Eye (tissue), 1 donor: ENCODE measurements around the gene ZP2.
"Not testable (repeated sequence)": the region's sequence is repeated elsewhere in the genome, so short reads cannot be mapped to it uniquely, and the experiment has no call there.

ENCODE experiments used
- DNase-seq: peaks from one replicate; pipeline ENCODE4 v3.0.0-alpha.2; 2015

Gene ZP2

DNA sequence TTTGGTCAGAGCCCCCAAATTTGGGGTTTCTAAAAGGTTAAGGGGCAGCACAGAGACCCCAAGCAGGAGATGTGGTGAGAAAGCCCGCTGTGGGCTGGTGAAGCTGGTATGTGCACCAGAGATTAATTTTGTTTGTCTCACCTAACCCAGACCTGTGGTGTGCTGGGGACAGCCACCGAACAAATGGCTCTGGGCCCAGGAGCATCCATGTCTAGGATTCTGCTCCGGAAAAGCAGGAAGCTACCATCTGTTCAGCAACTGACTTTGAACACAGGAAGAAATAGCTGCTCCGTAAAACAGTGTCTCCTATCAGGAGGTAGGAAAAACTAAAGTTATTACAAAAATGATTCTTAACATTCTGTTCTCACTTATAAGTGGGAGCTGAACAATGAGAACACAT is 2.7 kb upstream of the ZP2 start:
- no peak for DNase-seq

DNA sequence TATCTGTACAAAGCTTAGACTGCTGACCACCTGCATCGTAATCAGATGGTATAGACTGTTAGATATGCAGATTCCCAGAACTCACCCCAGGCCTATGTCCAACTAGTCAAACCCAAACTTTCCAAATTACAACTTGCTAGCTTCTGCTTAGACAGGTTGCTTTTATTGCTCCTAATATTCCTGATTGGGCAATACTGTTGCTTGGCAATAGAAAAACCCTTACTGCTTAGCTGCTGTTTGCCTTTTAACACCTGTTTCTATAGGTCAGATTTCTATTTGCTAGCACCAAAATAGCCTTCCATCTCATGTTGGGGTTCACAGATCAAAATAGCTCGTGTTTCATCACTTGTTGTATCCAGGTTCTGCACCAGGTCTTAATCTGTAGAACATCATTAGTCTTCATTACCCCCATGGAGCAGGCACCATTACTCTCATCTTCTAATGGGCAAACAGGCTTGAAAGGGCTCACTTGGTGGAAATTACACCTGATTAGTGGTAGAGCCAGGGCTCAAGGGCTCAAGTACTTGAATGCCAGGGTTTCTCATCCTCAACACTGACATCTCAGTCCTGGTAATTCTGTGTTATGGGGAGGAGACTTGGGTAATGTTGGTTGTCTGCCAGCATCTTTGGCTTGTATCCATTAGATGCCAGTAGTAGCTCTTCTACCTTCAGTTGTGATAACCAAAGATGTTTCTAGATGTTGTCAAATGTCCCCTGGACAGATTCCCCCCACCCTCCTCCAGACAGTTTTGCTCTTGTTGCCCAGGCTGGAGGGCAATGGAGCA is 2.7 kb downstream of the ZP2 start:
- no peak for DNase-seq

DNA sequence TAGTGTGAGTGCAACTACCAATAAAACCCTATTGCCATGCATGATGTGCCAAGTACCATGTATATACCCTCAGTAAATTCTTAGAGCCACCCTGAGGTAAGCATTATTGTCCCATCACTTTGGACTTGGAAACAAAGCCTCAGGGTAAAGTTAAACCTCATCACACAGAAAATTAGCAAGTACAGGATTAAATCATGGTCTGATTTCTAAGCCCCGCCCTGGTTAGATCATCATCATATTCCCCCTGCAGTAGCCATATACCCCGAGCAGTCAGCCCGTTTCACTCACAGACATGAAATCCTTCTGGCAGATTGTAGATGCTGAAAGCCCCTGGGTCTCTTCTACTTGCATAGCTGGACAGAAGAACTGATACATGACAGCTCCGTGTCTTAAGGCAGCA is 4.8 kb downstream of the ZP2 start:
- no peak for DNase-seq

GRCh38 chr16:21205303-21205702 is 6.1 kb downstream of the ZP2 start:
- no peak for DNase-seq

DNA sequence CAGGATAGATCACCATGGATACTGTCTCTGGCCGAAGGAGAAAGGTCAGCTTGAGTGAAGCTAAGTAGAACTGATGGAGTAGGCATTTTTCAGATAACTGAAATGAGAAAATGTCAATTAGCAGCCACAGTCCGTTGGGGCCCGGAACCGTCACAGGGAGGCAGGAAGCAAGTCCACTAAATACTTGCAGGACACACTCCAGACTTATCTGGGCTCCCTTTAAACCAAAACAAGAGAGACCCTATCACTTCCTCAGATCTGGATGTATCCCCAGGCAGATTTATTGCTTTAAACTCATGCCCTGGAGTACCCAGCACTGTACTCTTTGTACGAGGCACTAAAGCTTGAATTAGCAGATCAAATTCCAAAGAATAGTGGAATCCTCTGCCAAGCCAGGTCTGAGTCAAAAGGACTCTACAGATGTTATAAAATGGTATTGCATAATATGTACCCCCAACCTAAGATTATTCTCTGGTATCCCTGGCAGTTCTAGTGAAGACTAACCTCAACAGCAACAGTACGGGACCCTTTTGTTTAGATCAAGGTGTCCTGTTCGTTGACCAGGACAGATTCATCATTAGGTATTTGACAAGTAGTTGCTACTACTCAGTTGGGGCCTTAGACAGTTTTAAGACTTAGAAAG is 8.1 kb downstream of the ZP2 start:
- peak; percentile 69 for DNase-seq

- DNase-seq, result no peak
These were observed 11.7 kb downstream of the ZP2 start for GRCh38 chr16:21199607-21200218.

DNA sequence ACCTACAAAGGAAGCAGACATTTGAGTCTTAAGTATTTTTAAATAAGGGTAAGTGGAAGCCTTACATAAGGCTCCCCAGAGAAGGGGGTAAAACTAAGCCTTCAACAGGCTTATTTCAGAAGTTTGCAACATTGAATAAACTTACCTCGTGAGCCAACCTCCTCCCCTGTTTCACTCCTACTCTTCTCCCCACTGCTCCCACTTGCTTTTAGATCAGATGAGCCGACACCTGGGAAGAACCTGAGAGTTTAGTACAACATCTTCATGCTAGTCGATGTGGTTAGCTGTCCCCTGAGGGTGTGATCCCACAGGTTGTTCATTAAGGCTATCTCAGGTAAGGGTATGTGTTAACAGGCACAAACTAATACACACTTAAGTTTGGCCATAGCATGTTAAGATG is 13.8 kb downstream of the ZP2 start:
- DNase-seq, result no peak

- no peak for DNase-seq
These were observed 14.3 kb downstream of the ZP2 start for GRCh38 chr16:21197112-21197511.

- not testable (repeated sequence) for DNase-seq
These were observed 16.0 kb downstream of the ZP2 start for GRCh38 chr16:21195330-21195729.

- peak; percentile 29 for DNase-seq
These were observed 16.5 kb downstream of the ZP2 start for GRCh38 chr16:21194771-21195301.

DNA sequence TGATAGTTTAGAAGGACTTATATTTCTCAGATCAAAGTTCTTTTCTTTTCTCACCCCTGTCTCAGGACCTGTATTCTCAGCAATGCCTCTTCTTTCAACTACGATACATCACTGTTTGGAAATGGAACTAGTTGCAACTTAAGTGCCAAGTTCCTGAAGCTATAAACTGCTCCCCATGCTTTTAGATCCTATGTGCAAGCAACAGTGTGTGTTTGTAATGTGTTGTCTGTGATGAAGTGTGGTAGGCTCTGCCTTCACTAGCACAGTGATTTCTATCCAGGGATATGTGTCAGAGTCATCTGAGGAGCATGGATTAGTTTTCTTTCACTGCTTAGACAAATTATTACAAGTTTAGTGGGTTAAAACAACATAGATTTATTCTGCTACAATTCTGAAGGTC is 18.4 kb downstream of the ZP2 start:
- no peak for DNase-seq

DNA sequence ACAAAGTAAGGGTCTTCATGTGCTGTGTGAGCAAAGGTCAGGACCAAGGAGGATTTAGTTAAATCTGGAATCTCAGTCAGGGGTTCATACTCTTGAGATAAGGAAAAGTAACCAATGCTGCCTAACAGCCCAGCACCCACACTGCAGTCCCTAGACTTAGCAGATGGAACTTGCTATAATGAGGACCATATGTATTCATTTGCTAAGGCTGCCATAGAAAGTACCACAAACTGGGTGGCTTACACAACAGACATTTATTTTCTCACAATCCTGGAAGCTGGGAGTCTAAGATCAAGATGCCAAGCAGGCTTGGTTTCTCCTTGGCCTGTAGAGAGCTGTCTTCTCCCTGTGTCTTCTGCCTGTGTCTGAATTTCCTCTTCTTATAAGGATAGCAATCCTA is 20.8 kb downstream of the ZP2 start:
- peak; percentile 6 for DNase-seq

DNA sequence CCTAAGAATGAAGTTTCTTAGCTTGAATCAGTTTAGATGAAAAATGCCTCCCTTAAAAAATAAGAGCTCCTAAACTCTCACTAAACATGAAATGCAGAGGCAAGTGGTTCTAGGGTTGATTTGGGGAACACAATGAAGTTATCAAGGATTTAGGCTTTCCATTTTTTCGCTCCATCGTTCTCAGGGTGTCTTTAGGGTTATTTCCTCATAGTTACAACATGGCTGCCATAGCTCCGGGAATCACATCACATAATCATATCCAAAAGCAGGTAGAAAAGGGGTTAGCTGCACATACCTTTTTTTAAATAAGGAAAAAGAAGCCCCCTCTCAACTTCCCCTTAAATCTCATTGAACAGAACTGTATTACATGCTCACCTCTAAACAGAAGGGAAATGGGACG is 21.4 kb downstream of the ZP2 start:
- no peak for DNase-seq

- DNase-seq, result no peak
These were observed 22.1 kb downstream of the ZP2 start for GRCh38 chr16:21189311-21189710.

- no peak for DNase-seq
These were observed 25.1 kb downstream of the ZP2 start for GRCh38 chr16:21186326-21186691.

GRCh38 chr16:21185659-21186325 is 25.6 kb downstream of the ZP2 start:
- DNase-seq, result no peak

- no peak for DNase-seq
These were observed 26.5 kb downstream of the ZP2 start for GRCh38 chr16:21184834-21185233.

DNA sequence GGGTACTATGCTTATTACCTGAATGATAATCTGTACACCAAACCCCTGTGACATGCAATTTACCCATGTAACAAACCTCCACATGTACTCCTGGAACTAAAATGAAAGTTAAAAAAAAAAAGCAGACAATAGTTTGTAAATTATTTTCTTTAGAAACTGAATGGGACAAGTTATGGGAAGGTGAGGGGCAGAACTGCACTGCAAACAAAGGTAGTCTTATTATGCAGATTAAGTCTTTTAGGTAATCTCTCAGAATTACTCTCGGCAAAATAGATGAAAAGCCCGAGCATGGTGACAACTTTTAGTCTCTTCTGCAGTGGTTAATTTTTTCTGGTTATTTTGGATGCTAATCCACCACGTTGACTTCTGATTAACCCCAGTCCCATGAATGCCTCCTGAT is 27.4 kb downstream of the ZP2 start:
- no peak for DNase-seq

DNA sequence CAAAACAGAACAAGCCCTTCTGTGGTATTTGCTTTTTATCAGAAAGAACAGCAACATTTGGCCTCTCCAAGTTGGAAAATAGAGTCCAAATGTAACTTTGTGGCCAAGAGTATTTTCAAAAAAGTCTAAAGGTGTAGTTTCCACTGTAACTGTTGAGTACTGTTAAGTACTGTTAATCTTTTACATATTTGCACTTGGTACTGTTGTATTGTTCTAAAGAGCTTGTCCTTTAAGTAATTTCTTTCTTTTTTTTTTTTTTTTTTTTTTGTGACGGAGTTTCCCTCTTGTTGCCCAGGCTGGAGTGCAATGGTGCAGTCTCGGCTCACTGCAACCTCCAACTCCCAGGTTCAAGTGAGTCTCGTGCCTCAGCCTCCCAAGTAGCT is 31.4 kb downstream of the ZP2 start:
- DNase-seq, result no peak

DNA sequence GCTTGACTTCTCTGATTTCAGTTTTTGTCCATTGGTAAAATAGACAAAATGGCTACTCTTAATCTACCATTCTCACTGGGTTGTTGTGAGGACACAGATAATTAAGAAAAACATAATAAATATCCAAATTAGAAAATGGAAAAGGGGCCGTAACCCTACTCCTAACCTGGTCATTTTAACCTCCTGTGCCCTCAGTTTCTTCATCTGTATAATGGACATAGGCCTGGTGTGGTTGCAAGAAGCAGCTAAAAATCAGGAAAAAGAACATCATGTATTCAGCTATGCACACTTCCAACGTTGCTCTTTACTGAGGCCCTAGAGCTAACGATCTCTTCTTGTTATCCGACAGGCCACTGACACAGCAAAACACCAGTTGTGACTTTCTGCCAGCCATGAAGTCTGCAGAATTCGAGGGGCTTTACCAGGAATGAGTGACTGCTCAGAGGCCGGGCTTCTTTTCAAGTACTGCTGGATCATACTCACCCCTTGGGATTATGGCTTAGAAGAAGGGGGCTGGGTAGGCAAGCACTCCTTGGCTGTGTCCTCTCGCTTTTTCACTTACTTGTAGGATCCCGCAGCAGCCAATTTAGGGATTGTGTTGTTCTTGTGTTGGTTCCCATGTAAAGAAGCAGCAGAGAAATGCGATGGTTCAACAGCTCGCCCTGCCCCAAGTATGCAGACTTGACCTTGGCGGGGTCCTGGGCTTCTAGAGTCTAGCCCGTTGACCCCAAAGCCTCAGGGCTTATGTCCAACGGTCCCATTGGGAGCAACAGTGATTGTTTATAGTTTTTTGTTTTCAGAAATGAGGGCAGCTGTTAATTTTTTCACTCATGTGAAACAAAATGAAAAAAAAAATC is 32.0 kb downstream of the ZP2 start:
- no peak for DNase-seq

DNA sequence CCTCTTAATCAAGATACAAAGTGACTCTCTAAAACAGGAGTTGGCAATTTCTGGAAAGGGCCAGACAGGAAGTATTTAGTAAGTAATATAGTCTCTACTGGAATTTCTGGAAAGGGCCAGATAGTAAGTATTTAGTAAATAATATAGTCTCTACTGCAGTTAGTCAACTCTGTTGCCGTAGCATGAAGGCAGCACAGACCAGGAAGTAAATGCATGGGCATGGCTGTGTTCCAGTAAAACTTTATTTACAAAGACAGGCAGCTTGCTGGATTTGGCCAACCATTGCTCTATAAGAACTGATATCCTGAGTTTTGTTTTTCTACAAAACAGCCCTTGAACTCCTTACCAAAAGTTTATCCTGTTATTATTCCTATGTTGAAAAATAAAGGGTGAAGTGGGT is 36.0 kb downstream of the ZP2 start:
- DNase-seq, result no peak

DNA sequence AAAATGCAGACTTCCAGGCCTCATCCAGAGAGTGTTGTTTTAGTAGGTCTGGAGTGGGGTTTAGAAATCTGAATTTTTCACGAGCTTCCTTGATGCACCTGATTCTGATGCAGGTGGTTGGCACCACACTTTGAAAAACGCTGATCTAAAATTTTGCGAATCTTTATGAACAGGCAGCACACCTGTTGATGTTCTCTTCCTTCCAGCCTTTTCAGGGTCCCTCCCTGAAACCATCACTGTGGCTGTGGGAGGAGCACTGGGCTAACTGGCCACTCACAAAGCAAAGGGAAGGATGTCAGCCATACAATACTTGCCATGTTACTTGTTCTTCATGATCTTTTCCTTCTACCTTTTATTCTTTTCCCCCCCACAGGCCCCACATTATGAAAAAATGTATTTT is 38.7 kb downstream of the ZP2 start:
- no peak for DNase-seq

DNA sequence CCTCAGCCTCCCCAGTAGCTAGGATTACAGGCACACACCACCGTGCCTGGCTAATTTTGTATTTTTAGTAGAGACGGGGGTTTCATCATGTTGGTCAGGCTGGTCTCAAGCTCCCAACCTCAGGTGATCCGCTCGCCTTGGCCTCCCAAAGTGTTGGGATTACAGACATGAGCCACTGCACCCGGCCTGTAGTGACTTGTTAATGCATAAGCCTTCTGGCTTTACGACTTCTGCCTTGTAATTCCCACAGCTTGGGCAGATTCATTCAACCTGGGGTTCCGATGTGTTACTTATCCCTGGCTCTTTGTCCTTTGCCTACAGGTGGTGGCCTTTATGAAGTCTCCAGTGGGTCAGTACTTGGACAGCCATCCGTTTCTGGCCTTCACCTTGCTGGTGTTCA is 41.3 kb downstream of the ZP2 start:
- not testable (repeated sequence) for DNase-seq
